Adipocyte (in vitro differentiated cells): Measurements from ENCODE around the gene PDE3B.
"Not testable (repeated sequence)": the region's sequence is repeated elsewhere in the genome, so short reads cannot be mapped to it uniquely, and the experiment has no call there.

ENCODE experiments used
- DNase-seq: peaks from one replicate; pipeline ENCODE4 v3.0.0-alpha.2; 2015; ENCODE audit warnings: low read depth
- H3K27me3 ChIP-seq: replicated peaks from 2 replicates; pipeline ENCODE4 v1.7.0; 2013; ENCODE audit warnings: mild to moderate bottlenecking, low read length, moderate library complexity; ENCODE audit not compliant: control insufficient read depth, insufficient read depth
- H3K36me3 ChIP-seq: 2 replicates; pipeline ENCODE4 v1.7.0; 2013; ENCODE audit warnings: low read length, mild to moderate bottlenecking, moderate library complexity; ENCODE audit not compliant: control insufficient read depth, insufficient read depth, severe bottlenecking
- H3K4me1 ChIP-seq: 2 replicates; pipeline ENCODE4 v1.7.0; 2013; ENCODE audit warnings: mild to moderate bottlenecking, low read length, moderate library complexity; ENCODE audit not compliant: control insufficient read depth, insufficient read depth
- H3K4me3 ChIP-seq: 2 replicates; pipeline ENCODE4 v1.7.0; 2013; ENCODE audit warnings: mild to moderate bottlenecking, low read length, moderate library complexity
- H3K9ac ChIP-seq: 2 replicates; pipeline ENCODE4 v1.7.0; 2013; ENCODE audit warnings: mild to moderate bottlenecking, low read length, moderate library complexity
- H3K9me3 ChIP-seq: 2 replicates; pipeline ENCODE4 v1.7.0; 2013; ENCODE audit warnings: mild to moderate bottlenecking, low read length, moderate library complexity; ENCODE audit not compliant: control insufficient read depth

Gene PDE3B

DNA sequence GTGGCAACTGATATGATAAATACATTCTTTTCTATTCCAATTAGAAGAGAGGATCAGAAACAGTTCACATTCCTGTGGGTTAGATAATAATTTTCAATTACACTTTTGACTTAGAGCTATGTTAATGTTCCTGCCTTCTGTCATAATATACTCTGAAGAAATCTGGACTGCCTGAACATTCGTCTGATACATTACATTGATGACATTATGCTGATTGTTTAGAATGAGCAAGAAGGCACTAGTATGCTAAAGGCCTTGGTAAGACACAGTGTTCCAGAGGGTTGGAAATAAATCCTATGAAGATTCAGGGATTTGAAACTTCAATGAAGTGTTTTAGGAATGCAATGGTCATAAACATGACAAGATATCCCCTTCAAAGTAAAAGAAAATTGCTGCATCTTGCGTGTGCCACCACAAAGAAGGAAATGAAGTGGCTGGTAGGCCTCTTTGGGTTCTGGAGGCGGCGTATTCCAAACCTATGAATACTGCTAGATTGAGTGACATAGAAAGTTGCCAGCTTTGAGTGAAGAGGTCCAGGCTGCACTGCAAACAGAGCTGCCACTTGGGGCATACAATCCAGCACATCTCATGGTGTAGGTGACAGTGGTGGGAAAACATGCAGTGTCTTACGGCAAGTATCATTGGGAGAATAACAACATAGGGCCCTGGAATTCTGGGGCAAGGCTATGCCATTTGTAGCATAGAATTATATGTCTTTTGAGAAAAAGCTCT lies 21.2 kb upstream of the PDE3B start:
- H3K4me1 ChIP-seq, result peaks cover 56% of the 10 kb centered on the region
- no peaks in the 10 kb centered on the region for H3K9me3 ChIP-seq
- H3K36me3 ChIP-seq, result no peaks in the 10 kb centered on the region
- H3K4me3 ChIP-seq, result no peak overlapping the region
- DNase-seq, result no peak
- peak overlapping the region; percentile 31 for H3K9ac ChIP-seq
- no peaks in the 10 kb centered on the region for H3K27me3 ChIP-seq

DNA sequence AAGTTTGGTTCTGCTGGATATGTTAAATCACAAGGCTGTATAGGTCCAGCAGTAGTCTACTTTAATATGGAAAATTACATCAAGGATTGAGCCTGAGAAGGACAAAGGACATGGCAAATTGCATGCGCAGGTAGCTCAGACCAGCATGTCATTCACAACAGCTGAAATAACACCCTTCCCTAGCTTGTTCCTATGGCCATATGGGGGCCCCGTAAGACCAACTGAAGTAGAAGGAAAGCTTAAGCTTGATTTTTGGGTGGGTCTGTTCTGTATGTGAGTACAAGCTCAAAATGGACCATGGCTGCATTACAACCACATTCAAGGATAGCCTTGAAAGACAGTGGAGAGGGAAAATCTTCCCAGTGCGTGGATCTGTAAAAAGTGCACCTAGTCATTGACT lies 20.6 kb upstream of the PDE3B start:
- H3K9ac ChIP-seq, result no peak overlapping the region
- H3K4me1 ChIP-seq, result peaks cover 51% of the 10 kb centered on the region
- no peaks in the 10 kb centered on the region for H3K27me3 ChIP-seq
- no peak for DNase-seq
- no peaks in the 10 kb centered on the region for H3K36me3 ChIP-seq
- no peak overlapping the region for H3K4me3 ChIP-seq
- no peaks in the 10 kb centered on the region for H3K9me3 ChIP-seq

DNA sequence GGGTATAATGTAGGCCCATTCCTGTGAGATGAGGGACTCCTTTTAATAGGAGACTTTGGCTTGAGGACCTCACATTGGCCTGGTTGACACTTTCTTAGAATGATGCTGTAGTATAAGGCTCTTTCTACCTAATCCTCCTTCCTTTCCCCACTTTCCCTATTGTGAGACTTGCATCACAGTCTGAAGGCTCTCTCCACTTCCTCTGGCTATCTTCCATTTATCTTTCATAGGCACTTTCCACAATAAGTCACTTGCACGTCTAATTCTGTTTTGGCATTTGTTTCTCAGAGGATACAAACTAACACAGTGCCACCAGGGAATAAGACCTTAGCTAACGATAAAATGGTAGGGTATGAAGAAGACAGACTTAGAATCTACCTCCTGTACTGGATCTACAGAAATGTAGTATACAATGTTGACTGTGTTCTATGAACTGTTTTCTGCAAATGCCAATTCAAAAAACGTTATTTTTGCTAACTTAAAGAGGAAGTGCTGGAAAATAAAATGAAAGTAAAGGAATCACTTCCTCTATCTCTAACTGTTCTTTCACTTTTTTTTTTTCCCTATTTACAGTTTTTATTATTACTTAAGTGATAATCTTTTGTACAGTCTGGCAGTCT lies 17.9 kb upstream of the PDE3B start:
- no peak for DNase-seq
- H3K9ac ChIP-seq, result no peak overlapping the region
- no peaks in the 10 kb centered on the region for H3K9me3 ChIP-seq
- no peaks in the 10 kb centered on the region for H3K36me3 ChIP-seq
- H3K4me1 ChIP-seq, result peaks cover 25% of the 10 kb centered on the region
- H3K27me3 ChIP-seq, result no peaks in the 10 kb centered on the region
- H3K4me3 ChIP-seq, result peak overlapping the region; percentile 11

DNA sequence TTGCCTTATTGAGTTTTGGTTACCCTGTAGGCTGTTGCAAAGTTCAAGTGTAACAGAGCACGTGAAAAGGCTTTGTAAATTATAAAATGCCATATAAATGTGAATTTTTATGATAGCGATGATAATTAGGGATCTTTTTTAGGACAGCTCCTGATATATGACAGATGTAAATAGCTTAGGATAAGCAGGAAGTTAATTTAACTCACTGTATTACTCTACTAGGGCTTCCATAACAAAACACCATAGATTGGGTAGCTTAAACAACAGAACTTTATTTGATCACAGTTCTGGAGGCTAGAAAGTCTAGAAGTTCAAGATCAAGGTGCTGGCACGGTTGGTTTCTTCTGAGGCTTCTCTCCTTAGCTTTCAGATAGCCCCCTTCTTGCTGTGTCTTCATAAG lies 17.0 kb upstream of the PDE3B start:
- Histone ChIP-seq H3K4me3 (no peak overlapping the region), H3K9ac (no peak overlapping the region), H3K36me3 (no peaks in the 10 kb centered on the region), H3K4me1 (peaks cover 16% of the 10 kb centered on the region), H3K27me3 (no peaks in the 10 kb centered on the region), H3K9me3 (no peaks in the 10 kb centered on the region)
- DNase-seq, result no peak

DNA sequence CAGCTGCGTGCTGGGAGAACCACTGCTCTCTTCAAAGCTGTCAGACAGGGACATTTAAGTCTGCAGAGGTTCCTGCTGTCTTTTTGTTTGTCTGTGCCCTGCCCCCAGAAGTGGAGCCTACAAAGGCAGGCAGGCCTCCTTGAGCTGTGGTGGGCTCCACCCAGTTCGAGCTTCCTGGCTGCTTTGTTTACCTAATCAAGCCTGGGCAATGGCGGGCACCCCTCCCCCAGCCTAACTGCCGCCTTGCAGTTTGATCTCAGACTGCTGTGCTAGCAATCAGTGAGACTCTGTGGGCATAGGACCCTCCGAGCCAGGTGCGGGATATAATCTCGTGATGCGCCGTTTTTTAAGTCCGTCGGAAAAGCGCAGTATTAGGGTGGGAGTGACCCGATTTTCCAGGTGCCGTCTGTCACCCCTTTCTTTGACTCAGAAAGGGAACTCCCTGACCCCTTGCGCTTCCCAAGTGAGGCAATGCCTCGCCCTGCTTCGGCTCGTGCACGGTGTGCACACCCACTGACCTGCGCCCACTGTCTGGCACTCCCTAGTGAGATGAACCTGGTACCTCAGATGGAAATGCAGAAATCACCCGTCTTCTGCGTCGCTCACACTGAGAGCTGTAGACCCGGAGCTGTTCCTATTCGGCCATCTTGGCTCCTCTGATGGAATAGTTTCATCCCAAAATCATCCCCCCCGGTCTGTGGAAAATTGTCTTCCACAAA lies 9.9 kb upstream of the PDE3B start:
- H3K9me3 ChIP-seq, DNase-seq, H3K4me3 ChIP-seq, H3K36me3 ChIP-seq, H3K4me1 ChIP-seq, H3K9ac ChIP-seq: not testable (repeated sequence)
- peaks cover 12% of the 10 kb centered on the region for H3K27me3 ChIP-seq

DNA sequence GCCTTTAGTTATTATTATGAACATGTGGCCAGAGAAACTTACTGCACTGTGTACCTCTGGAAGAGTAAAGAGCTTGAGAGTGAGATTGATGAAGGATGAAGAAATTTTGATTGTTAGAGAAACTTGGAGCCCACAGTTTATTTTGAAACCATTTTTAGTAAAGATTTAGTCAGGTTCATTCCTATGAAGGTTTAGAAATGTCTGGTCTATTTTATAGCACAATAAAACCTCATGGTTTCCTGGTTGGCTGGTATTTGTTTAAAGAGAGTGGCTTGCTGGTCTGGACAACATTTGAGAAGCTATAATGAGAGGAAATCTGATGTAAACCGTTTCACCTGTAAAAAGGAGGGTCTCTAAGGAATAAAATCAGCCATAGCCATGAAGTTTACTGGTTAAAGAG lies 8.8 kb upstream of the PDE3B start:
- Histone ChIP-seq H3K9ac (no peak overlapping the region), H3K36me3 (no peaks in the 10 kb centered on the region), H3K9me3 (no peaks in the 10 kb centered on the region), H3K27me3 (peaks cover 12% of the 10 kb centered on the region), H3K4me1 (peaks cover 3% of the 10 kb centered on the region), H3K4me3 (no peak overlapping the region)
- no peak for DNase-seq

DNA sequence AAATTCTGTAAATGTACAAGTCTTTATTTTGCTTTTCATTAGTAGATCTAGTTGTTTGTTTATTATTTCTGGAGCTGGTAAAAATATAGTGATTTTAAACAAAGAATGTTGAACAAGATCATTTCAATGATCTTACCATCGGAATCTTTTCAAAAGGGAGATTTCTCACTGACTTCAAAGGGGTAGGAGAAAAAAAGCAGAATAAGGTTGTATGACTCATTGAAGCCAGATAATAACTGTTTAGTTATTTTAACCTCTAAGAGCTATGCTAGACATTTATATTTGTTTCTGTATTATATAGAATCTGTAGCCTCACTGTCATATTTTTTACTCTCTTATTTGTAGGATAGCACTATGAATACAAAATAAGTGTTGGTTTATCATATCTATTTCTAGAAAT lies 8.1 kb upstream of the PDE3B start:
- no peaks in the 10 kb centered on the region for H3K9me3 ChIP-seq
- peaks cover 12% of the 10 kb centered on the region for H3K27me3 ChIP-seq
- peaks cover 3% of the 10 kb centered on the region for H3K4me1 ChIP-seq
- no peak overlapping the region for H3K9ac ChIP-seq
- no peak for DNase-seq
- H3K4me3 ChIP-seq, result no peak overlapping the region
- no peaks in the 10 kb centered on the region for H3K36me3 ChIP-seq

DNA sequence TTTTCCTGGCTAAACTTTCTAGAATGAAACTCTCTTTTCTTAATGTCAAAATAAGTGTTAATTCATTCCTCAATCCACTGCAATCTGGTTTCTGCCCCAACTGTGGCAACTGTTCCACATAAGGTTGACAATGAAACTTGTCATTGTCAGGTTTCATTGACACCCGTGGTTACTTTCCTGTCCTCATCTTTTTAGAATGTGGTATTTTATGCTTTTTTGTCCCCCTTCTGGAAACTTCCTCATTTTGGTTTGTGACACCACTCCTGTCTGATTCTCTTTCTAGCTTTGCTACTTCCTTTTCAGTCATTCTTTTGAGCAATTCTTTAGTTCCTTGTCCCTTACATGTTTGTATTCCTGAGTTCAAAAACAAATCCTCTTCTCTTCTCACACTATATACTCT lies 7.5 kb upstream of the PDE3B start:
- H3K36me3 ChIP-seq, result no peaks in the 10 kb centered on the region
- no peaks in the 10 kb centered on the region for H3K9me3 ChIP-seq
- DNase-seq, result no peak

DNA sequence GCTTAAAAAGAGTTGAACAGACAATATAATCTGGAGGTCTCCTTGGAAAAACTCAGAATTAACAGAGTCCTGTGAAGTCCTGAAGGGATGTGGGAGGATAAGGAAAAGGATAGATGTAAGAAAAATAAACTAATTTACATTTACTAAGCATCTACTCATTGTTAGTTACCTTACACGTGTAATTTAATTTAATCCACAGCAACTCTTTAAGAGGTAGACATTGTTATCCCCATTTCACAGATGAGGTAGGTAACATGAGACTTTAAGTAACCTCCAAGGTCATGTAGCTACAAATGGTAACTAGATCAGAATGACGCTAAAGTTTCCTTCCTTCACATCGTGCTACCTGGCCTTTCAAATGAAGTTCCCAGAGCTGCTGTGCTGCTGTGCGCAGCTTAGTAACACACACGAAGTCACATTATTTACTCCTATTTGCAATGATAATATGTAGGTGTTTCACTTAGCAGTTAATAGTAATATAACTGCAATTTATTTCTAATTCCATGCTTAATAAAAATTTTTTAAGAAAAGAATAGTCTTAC lies 5.7 kb upstream of the PDE3B start:
- no peaks in the 10 kb centered on the region for H3K9me3 ChIP-seq
- H3K4me1 ChIP-seq, result peaks cover 8% of the 10 kb centered on the region
- H3K4me3 ChIP-seq, result no peak overlapping the region
- H3K36me3 ChIP-seq, result no peaks in the 10 kb centered on the region
- H3K27me3 ChIP-seq, result peaks cover 12% of the 10 kb centered on the region
- DNase-seq, result no peak
- no peak overlapping the region for H3K9ac ChIP-seq

More for the DNA sequence above, 7.5 kb upstream of the PDE3B start:
- no peak overlapping the region for H3K9ac ChIP-seq
- H3K4me3 ChIP-seq, result no peak overlapping the region
- peaks cover 3% of the 10 kb centered on the region for H3K4me1 ChIP-seq
- H3K27me3 ChIP-seq, result peaks cover 12% of the 10 kb centered on the region

DNA sequence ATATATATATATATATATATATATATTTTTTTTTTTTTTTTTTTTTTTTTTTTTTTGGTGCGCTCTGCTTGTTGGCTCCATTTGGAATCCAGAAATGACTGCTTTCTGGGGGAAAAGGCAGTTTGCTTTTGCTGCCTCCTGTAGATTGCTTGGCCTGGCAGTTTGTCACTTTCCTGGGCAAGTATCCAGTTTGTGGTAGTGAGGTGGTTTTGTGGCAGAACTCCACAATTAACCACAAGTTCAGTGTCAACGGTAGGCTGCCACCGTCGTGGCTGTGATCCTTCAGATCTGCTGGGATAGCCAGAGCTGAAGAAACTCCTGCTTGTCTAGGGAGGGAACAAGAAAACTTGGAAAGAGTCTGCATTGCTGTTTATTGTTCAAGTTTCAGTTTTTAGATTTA lies 5.0 kb upstream of the PDE3B start:
- H3K9me3 ChIP-seq, result no peaks in the 10 kb centered on the region

DNA sequence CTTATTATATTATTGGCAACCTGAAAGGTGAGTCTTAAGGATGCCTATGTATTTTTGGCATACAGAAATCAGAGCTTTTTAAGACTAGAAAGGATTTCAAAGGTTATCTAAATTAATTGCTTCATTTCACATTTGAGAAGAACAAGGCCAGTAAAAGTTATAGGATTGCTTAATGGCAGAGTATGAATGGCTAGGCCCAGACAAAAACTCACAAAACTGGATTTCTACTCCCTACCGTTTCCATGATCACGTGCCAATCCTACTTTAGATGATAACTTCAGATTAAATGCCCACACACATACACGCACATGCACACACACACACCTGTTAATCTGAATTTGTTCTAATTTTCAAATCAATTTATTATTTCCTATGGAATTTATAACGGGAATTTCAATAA lies 1.8 kb upstream of the PDE3B start:
- DNase-seq, result no peak
- peaks cover 8% of the 10 kb centered on the region for H3K4me1 ChIP-seq
- H3K9me3 ChIP-seq, result no peaks in the 10 kb centered on the region
- no peaks in the 10 kb centered on the region for H3K27me3 ChIP-seq
- H3K4me3 ChIP-seq, result no peak overlapping the region
- no peaks in the 10 kb centered on the region for H3K36me3 ChIP-seq
- H3K9ac ChIP-seq, result no peak overlapping the region

More for the DNA sequence above, 5.0 kb upstream of the PDE3B start:
- Histone ChIP-seq H3K27me3 (peaks cover 12% of the 10 kb centered on the region), H3K9ac (no peak overlapping the region), H3K36me3 (no peaks in the 10 kb centered on the region), H3K4me3 (no peak overlapping the region), H3K4me1 (peaks cover 8% of the 10 kb centered on the region)
- no peak for DNase-seq
